GM13977 (cell line): ENCODE measurements around the gene PAM16.

ENCODE experiments used
- DNase-seq: peaks from one replicate; pipeline ENCODE4 v3.0.0; 2012; ENCODE audit warnings: low spot score
- CTCF ChIP-seq: IDR thresholded peaks from 2 replicates; pipeline ENCODE4 v1.5.1; 2012; ENCODE audit warnings: mild to moderate bottlenecking, control low read depth; ENCODE audit not compliant: insufficient read depth; ENCODE audit errors: extremely low read depth, missing control alignments
- in situ Hi-C: fragments of 300-500 bp; cut with MboI; formaldehyde crosslinking; loops from one replicate; pipeline ENCODE4 v1.12.0; 2022; ENCODE audit warnings: low sequenced_read_pairs, low pct_unique_long_range_greater_than_20kb, mixed read lengths, inconsistent platforms; ENCODE audit not compliant: unreplicated experiment

Gene PAM16

GRCh38 chr16:4382795-4383357 is 31.8 kb upstream of the PAM16 start:
- no peak for TF ChIP-seq CTCF
- in situ Hi-C loops = no loop called here

GRCh38 chr16:4381935-4382794 is 31.0 kb upstream of the PAM16 start:
- in situ Hi-C loops = no loop called here
- DNase-seq = no peak
- TF ChIP-seq CTCF = no peak

More at GRCh38 chr16:4382795-4383357, 31.8 kb upstream of the PAM16 start:
- DNase-seq = no peak

- in situ Hi-C loops = no loop called here
- DNase-seq = no peak
- no peak for TF ChIP-seq CTCF
These were observed 30.2 kb upstream of the PAM16 start for GRCh38 chr16:4381072-4381934.

GRCh38 chr16:4380119-4381063 is 29.3 kb upstream of the PAM16 start:
- no peak for TF ChIP-seq CTCF
- in situ Hi-C loops = no loop called here
- no peak for DNase-seq

GRCh38 chr16:4378999-4379690 is 28.0 kb upstream of the PAM16 start:
- in situ Hi-C loops = no loop called here
- DNase-seq = no peak
- no peak for TF ChIP-seq CTCF
